ENCODE results near the gene APMAP.

APMAP gene

DNA sequence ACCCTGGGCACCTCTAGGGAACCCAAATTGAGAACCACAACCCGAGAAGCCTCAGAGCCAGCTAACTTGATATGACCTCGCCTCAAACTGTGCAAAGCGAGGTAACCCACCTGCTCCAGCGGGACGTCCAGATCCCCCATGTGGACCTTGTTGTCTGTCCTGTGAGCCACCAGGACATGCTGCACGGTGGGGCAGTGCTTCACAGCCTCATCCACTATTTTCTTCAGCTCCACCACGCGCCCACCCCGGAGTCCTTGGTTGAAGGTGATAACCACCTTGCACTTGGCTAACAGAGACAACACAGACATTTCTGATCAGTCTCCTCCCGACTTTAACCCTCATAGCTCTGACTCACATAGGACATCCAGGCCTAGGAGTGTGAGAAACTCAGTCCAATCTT lies 30.8 kb upstream of the APMAP start:
- no peak for DNase-seq

DNA sequence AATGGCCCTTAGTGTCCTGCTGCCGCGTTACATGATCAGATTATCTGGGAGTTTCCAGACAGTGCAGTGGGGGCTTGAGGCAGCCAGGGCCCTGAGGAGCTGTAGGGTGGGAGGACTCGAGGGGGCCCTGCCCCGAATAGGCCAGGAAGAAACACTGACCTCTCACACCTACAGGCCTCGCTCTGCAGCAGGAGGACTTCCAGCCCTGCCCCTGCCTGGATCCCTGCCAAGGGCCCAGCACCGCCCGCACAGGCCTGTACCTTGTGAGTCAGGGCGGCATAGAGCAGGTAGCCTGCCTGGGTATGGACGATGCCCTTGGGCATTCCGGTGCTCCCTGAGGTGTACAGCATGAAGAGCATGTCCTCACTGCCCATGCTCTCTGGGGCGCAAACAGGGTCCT lies 30.1 kb upstream of the APMAP start:
- no peak for DNase-seq

DNA sequence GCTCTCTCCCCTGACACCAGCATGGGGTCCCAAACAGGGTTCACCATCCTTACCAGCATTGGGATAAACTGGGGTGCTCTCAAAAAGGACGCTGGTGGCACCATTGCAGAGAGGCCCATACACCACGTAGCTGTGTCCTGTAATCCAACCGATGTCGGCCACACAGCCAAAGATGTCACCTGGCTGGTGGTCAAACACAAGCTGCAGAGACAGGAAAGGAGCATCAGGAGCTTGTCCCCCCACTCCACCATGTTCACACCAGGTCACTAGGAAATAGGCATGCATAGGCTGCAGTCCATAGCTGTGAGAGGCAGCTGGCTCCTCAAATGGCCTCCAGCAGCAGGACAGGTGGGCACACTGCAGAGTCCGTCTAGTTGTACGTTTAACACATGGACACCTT lies 28.8 kb upstream of the APMAP start:
- no peak for DNase-seq

DNA sequence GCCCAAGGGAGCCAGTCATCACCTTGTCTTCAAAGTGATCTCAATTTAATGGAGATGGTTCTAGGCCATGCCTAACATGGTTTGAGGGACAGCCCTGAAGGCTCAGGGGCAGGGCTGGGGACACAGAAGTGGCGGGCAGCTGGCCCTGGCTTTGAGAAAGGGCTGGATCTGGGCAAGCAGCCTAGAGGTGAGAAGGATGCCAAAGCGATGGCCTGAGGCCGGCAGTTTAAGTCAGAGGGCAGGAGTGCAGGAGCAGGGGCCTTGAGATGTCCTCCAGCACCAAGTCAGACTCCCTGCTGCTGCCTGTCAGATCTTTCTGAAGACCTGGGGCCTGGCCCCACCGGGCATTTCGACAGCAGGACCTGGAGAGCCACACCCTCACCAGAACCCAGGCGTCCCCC lies 28.4 kb upstream of the APMAP start:
- no peak for DNase-seq

DNA sequence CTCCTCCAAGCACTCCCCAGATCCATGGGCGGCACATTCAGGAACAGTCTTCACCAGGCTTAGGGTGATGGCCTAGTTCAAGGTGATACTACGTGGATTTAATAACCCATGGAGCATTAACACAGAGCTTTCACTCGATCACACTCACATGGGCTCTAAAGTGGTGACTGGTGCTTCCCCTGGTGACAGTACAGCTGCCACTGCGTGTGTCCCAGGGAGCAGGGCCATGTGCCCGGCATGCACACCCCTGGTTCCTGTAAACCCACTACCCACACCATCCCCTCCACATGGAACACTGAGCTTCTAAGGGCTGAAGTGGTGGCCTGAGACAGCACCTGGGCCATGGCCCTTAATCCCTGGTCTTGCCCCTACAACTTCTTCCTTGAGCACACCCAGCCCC lies 27.8 kb upstream of the APMAP start:
- no peak for DNase-seq

DNA sequence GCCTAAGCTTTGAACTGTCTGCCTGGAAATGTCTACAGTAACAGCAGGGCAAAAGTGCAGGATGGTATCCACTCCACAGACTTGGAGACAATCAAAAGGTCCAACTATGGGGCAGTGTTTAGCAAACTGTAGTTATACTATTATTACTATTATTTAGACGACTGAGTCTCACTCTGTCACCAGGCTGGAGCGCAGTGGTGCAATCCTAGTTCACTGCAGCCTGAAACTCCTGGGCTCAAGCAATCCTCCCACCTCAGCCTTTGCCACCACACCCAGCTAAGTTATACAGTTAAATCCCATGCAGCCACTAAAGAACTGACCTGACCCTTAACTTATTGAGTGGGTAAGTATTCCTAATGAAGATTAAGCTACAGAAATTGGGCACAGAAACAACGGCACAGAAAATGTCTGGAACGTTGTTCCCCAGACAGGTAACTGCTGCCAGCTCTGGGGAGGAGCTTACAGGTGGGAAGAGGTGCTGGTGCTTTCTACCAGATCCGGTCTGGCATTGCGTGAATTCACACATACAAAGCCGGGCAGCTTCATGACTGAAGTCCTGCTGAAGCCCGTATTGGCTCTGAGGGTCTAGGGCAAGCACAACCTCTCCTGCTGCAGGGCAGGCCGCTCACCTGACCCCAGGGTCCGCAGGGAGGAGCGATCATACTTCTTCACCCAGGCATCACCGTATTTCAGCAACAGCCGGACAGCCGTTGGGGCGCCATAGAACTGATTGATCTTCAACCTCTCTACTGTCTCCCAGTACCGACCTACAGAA lies 27.0 kb upstream of the APMAP start:
- DNase-seq, result no peak

DNA sequence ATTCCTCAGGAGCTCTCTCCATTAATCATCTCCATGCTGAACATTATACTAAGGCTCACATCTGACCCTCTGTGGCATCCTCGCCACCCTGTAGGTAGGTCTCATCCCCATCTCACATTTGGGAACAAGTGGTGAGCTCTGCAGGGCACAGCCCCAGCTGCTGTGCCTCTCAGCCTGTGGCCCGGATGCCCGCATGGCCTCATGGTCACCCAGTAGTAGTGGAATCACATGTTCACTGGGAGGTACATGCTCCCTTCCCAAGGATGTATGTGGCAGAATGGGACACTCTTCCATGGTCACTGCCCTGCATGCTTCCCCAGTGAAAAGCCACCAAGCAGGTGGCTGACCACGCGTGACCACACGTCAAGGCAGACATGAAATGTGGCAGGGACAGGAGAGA lies 26.3 kb upstream of the APMAP start:
- no peak for DNase-seq

DNA sequence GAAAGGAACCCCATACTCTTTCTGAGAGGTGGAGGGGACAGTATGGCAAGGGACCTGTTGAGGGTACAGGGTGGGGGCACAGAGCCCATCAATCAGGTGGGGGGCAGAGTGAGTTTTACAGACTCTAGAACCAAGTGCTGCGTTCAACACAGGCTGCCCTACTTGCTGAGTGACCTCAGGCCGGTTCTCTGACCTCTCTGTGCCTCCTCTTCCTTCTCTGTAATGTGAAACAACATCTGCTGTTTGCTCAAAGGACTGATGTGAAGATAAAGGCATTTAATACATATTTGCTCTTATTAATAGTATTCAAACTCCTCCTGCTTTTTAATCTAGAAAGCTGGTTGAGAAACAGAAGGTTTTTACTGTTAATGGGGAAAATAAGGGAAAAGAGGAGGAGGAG lies 25.9 kb upstream of the APMAP start:
- DNase-seq, result no peak

DNA sequence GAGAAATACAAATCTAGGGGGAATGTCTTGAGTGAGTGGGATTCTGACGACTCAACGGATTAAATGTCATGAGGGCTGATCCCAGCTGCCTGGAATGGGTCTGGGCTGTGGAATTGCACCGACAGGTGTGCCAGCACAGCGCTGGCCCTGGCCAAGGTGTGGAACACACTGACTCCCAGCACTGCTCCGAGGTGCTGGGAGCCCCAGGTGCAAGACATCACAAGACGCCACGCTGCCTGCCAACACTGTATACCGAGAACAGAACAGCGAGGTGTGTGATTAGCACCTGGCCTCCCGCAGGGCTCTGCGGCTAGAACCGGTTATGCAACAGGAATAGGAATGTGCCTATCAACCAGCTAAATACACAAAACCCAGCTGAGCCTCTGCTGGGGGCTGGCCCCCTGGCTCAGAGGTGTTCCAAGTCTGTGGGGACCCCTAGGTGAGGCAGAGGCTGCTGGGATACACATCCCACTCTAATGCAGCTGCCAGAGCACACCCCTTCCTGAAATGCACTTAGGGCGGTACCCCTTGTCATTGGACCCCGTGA lies 24.8 kb upstream of the APMAP start:
- no peak for DNase-seq

DNA sequence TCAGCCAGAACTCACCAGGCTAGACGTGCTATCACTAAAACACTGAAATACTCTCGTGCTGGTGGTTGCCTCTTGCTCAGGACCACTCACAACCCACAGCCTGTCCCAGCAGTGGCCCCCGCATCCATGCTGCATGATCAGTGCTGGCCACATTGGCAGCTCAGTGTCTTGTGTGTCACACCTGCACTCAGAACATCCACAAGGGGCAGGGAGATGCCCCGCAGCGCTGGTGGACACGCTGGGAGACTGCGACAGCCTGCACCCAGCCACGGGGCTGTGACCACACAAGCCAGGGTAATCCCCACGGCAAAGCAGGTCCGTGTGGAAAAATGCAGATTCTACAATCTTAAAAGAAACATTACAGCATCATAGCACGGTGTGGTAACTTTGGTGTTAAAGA lies 23.9 kb upstream of the APMAP start:
- DNase-seq, result no peak

DNA sequence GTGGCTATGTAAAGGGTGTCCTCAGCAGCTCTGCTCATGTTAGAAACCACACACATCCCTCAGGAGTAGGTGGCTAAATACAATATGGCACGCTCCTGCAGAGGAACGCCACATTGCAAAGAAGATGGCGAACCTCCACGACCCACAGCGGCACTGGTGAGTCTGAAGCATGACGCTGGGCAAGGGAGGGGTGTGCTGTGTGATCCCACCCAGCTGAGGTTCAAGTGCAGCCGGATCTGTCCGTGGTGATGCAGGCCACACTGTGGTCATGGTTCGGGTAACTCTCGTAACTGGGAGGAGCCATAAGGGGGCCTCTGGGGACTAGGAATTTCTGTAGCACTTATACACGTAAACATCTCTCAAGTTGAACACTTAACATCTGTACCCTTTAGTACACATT lies 23.4 kb upstream of the APMAP start:
- no peak for DNase-seq

DNA sequence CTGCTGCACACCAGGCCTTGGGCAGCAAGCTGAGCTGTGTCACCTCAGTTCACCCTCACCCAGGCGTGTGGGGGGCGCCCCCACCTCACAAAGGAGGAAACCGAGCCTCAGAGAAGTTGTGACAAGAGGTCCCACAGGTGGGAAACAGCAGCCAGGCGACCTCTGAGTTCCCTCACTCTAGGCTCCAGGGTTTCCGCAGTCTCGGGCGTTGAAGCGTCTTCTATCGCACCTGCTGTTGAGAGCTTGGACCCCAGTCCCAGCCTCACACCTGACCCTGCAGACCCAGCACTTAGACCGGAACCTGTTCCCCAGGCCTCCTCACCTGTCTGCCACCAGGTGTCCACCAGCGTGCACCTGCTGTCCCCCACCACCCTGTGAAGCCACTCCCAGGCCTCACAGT lies 22.3 kb upstream of the APMAP start:
- DNase-seq, result no peak

DNA sequence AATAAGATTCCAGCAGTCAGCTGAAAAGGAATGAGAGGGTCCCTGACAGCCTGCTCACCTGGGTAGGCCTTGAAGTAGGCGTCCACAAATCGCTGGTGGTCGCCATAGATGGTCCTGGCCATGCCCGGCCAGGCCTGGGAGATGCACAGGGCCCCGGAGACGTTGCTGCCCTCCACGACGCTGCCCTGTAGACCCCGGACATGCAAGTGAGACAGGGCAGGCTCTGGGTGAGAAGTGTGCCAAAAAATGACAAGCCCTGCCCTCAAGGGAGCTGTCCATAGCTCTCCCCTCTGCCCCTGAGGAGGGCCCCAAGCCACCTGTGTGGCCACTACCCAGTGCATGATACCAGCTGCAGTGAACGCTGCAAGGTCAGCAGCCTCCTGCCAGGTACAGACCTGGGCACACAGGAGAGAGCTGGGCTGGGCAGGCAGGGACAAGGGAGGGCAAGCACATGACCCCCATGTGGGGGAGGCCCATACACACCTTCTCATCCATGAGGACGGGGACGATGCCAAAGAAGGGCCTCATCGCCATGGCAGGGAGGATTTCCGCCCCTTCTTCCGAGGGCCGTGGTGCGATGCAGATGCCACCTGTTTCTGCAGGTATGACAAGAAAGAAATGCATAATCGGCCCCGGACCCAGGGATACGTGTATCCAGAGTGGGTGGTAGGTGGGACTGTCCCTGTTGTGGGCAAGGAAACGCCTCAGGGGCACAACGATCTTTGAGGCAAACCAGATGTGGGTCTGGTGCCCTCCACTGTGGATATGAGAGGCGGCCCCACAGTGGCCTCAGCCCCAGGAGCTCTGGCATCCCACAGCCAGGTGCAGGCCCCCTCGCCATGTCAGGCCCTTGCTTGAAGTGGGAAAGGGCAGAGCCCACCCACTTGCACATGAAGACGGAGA lies 21.2 kb upstream of the APMAP start:
- DNase-seq, result no peak

DNA sequence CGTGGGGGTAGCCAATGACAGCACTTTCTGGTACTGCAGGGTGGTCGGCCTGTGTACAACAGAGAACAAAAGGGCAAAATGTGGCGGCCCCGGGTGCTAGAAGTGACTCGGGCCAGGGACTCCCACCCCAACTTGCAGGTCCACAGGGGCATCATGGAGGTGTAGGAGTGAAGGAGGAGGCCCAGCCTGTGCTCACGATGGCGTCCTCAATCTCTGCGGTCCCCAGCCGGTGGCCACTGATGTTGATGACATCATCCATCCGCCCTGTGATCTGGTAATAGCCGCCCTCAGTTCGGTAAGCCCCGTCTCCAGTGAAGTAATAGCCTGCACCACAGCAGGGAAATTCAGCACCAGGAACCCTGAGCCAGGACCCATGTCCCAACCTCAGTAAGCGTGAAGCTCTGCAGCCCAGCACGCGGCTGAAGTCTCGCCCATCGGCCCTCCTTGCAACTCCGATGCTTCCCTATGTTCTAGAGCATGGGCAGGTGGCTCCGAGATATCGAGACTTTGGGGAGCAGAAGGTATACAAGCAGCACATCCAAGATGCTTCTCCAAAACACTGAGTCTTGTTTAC lies 20.2 kb upstream of the APMAP start:
- DNase-seq, result no peak

DNA sequence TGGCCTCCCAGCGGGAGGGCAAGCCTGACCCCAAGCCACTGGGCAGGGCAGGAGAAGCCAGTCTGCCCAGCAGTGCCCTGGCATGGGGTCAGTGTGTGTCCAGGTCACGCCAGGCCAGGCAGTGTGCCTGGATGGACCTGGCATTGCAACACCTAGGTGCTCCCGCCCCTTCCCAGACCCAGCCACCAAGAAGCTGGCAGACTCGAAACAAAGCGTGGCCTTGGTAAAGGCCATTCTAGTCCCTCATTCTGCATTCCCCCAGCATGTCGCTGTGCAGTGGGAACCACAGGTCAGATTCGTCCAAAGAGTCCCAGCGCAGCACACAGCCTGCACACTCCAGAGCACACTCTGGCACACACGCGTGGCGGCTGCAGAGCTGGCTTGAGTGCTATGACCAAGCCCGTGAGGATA lies 19.3 kb upstream of the APMAP start:
- no peak for DNase-seq

DNA sequence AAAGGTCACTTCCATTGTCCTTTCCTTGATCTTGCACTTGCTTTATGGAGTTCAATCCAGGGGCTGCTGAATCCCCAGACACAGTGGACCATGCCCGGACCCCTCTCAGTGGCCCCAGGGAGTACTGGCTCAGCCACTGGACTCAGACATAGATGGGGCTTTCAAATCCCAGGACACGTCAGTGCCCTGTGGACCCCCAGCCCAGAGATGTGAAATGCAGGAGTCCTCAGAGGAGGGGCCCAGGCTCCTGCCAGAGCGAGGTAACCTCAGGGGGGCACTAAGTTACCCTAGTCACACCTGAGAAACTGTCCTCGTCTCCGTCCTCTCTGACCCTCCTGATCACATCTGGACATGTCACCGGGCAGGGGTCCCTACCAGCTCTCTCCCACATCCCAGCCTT lies 18.7 kb upstream of the APMAP start:
- no peak for DNase-seq

DNA sequence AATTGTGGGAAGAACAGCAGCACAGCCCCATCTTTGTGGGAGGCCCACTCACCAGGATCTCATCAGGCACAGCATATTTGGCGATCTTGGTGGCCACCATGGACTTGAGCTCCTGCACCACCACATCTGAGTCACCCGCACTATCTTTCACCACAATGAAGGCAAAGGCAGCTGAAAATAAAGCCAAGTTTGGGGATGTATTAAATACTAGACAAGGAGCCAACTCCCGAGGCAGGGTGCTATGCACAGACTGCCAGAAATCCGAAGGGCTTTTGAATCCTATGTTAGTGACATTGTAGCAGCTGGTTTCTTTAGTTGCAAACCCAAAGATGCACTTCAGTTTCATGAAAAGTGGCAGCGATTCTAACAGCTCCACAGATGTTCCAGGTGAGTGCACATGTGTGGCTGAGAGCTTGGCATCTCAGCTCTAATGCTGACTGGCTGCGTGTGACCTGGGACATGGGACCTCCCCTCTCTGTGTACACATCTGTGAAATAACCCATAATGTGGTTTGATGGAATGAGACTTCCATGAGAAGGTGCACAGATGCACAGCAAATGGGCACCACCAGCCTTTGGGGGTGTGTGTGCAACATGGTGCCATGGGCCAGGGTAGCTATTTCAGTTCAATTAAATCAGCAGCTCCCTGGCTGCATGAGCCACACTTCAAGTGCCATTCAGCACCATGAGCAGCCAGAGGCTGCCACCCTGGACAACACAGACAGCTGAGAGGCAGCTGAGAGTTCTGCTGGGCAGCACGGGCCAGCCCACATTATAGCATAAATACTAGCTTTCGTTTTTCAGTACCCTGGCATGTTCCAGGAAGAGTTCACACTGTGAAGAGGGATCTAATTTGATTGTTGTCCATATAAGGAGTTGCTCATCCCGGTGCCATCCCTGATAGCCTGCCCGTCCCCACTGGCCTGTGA lies 16.9 kb upstream of the APMAP start:
- no peak for DNase-seq

DNA sequence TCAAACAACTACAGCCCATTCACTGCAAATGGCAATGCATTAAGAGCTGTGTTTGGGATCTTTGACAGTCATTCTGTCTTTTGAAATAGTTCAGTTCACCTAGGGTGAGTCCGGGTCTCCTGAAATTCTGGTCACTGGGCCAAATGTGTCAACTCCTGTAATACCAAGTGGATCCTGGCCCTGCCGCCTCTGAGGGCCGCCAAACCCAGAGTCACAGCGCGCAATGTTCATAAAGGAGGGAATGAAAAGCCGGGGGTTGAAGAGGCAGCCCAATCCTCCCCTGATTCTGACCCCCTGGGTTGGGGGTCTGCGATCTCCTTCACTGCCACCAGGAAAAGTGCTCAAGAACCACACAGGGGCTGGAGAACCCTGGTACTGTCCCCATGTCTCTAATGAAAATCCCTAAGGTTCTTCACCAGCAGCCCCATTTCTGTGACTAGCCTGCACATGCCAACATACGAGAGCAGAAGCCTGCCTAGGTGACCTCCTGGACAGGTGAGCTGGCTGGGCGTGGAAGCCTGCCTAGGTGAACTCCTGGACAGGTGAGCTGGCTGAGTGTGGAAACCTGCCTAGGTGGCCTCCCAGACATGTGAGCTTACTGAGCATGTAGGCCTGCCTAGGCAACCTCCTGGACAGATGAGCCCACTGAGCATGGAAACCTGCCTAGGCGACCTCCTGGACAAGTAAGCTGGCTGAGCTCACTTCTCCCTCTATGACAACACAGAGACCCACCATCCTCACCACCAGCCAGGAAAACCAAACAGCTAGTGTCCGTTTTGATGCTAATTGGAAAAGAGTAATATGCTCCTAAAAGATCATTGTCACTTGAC lies 16.1 kb upstream of the APMAP start:
- no peak for DNase-seq

DNA sequence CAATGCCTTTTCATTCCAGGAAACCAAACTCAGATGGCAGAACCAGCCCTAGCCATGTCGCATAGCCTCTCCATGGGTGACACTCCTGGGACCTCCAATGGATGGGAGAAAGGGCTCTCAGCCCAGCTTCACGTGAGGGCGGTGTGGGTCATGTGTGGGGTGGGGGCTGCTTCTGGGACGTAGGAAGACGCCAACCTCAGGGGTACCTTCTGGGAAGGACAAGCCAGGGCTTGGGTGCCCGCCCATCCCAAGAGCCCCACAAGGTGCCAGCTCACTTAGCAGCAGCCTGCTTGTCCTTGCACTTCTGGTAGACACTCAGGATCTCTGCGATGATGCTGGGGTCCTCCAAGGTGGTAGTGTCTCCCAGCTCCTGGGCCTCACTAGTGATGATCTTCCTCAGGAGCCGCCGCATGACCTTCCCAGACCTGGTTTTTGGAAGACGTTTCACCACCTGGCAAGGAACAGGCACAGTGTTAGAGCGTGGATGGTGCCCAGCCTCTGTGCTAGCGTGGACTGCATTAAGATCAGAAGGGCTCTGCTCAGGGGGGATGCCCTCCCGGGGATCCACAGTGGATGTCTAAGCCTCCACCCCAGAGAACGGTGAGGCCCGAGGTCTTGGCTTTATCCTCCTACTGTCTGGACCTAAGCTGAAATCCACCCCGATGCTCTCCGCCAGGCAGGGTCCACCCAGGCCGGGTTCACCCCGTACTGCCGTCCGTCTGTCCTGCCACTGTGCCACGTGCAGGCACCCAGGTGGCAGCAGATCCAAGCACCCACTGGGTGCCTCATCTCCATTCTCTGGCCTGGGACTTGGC lies 15.1 kb upstream of the APMAP start:
- no peak for DNase-seq

DNA sequence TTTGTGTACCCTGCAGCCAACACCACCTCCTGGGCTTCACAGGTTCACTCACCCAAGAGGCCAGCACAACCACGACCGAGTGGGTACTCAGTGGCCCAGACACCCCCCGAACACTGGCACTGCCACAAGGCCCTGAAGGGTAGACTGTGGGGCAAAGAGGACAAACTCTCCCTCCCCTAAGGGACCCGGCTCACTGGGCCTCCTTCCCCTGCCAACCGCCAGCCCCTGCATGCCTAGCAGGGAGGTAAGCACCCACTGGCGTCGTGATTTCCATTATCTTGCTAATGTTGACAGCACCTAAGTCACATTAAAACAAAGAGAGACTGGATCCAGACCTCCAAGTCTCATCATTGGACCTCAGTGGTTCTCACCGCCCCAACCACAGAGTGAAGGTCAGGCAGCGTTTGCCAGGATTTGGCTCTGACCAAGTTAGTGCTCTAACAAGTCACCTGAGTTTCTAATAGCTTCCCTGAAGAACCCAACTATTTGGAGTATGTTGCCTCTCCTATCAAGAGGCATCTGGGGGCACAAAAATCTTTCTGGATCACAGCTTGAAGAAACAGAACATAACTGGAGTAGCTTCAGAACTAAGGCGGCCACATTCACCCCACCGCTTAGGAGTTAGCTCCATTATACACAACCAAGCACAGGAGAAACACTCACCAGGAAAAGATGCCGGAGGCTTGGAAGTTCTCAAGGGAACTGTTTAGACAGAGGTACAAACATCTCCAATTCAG lies 14.0 kb upstream of the APMAP start:
- no peak for DNase-seq
